HG02623 (cell line): Measurements from ENCODE around the gene IAH1.

ENCODE experiments used
- ATAC-seq: cut with Tn5 transposase; IDR thresholded peaks from one replicate; pipeline ENCODE4 v1.9.1; 2021; ENCODE audit warnings: moderate library complexity; ENCODE audit not compliant: unreplicated experiment

Gene IAH1, protein sequence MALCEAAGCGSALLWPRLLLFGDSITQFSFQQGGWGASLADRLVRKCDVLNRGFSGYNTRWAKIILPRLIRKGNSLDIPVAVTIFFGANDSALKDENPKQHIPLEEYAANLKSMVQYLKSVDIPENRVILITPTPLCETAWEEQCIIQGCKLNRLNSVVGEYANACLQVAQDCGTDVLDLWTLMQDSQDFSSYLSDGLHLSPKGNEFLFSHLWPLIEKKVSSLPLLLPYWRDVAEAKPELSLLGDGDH

DNA sequence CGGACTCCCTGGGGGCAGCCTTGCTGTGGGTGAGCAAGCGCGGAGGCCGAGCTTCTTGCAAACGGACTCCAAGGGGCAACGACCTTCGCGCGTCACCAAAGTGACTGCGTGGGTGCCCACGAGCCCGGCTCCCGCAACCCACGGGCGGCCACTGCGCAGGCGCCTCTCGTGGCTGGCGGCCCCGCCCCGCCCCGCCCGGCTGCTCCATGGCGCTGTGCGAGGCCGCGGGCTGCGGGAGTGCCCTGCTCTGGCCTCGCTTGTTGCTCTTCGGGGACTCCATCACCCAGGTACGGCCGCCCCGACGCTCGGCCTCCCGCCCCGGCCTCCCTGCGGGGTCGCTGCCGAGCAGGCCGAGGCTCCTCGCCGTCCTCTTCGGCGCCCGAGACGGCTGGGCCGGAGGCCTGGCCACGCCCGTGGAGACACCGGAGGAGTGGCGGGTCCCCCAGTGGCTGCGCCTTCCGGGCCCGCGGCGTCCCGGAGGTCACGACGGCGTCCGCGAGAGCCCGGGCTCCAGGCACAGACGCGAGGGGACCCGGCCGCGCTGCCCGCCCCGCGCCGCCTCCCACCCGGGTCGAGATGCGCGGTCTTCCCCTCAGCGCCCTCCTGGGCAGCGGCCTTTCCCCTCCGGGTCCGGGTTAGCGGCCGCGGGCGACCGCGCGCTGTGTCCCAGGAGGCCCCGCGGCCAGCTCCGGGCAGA, at the start of gene IAH1:
TSS of gene IAH1 (plus strand) at position 191 of the 697 bp plus-strand sequence. CDS start at position 207, 16 bp downstream.
- peak; percentile 75 for ATAC-seq

DNA sequence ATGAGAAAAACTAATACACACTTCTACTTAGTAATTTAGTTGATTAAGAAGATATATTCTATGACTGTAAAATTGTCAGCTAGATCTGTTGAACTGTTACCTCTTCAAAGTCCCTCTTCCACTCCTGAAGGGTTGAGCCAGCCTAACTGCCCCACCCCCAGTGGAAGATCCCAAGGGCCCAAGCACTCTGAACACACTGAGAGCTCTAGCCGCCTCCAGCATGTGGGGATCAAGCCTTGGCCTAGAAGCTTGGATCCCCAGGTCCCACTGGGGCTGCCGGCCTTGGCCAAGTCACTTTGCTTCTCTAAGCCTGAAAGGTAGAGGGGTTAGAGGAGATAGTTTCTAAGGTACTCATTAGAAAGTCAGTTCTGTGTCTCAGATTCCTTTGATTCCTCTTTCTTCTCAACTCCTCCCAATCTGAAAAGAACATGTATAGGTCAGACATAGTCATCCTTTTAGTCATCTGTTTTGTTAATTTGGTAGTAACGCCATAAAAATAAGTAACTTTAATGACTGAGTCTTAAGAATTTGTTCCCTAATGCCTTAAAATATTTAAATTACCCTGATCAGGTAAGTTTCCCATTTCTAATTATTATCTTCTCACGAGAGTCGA, 45.3 kb upstream of the IAH1 start:
- no peak for ATAC-seq

DNA sequence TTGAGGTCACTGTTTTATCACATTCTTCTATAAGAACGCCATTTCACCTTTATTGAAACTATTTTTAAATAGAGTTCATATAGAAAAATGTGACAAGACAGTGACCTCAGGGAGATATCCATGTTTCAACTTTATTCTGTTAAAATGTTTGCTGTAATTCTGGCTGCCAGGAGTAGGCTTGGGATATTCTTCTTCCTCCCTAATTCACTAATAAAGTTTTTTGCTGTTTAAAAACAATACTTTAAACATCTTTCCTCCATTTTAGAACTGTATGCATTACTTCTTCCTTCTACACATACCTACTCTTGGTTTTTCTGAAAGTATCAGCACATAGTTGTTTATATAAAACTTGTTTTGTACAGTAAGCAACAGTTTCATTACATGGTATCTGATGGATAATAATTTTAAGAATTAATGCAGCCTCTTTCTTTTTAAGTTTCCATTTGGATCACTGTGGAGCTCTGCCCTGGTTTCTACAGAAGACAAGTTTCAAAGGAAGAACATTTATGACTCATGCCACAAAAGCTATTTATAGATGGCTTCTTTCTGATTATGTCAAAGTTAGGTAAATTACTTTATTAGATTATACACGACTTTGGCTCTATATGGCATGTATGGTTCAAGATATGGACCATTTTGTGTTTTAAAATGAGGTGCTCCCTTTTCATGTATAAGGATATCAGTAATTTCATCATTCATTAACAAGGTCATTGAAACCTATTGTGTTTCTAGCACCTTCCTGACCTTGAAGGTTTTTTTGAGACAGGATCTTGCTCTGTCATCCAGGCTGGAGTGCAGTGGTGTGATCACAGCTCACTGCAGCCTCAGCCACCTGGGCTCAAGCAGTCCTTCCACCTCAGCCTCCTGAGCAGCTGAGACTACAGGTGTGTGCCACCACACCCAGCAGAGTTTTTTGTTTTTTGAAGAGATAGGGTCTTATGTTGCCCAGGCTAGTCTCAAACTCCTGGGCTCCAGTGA, 43.7 kb upstream of the IAH1 start:
- ATAC-seq = no peak

DNA sequence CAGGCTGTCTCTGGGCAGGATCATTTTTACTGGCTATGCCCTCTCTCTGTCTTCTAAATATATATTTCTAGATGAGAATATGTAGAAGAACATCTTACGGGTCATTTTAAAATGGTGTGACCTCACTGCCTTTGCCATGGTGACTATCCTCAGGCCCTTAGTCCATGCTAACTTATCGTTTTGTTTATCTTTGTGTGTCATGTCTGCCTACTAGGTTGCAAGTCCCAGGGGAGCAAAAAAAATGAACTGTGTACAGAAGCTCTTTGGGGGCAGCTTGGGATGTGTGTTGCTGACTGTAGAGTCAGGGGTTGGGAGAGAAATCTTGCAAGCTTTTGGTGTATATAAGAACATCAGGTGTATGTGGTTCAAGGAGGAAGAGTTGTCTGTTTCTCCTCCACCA, 39.9 kb upstream of the IAH1 start:
- no peak for ATAC-seq

DNA sequence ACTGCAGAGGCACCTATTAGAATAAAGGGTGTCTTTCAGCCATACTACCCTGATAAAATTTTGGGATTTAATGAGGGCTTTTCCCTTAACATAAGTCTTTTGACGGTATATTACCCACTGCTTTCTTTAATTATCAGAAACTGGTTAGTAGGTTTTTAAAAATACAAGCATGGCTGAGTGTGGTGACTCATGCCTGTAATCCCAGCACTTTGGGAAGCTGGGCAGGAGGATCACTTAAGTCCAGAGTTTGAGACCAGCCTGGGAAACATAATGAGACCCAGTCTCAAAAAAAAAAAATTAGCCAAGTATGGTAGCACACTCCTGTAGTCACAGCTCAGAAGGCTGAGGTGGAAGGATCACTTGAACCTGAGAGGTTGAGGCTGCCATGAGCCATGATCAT, 34.8 kb upstream of the IAH1 start:
- no peak for ATAC-seq

DNA sequence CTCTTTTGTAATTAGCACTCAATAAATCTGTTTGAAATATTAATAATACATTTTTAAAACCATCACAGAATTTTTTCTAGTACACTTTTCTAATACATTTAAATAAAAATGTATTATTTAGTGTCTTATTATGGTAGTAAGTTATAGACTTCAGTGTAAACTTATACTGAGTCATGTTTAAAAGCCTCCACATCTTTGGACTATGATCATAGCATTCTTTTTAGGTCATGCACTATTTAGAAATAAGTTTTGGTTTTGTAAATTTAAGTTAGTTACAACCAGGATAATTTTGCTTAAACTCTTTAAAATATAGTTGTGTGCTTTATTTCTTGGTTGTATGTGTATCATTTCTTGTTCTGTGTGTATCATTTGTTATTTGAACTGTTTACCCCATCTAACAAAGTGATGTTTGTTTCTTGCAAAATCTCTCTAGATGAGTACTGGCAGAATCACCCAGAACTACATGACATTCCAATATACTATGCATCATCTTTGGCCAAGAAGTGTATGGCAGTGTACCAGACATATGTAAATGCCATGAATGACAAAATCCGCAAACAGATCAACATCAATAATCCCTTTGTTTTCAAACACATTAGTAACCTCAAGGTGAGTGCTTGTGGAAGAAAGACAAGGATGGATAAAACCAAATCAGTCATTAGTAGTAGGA, 34.2 kb upstream of the IAH1 start:
- no peak for ATAC-seq

DNA sequence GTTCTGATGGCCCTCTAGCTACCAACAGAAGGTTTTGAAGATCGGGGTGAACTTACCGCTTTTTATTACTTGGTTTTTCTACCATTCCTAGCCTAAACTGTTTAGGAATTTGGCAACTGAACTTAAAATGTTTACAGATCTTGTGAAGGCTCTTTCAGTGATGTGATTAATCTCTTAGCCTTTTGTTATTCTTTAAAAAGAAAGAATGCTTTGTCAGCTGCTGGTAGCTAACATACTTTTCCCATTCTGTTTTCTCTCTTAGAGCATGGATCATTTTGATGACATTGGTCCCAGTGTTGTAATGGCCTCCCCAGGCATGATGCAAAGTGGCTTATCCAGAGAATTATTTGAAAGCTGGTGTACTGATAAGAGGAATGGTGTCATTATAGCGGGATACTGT, 32.8 kb upstream of the IAH1 start:
- no peak for ATAC-seq

DNA sequence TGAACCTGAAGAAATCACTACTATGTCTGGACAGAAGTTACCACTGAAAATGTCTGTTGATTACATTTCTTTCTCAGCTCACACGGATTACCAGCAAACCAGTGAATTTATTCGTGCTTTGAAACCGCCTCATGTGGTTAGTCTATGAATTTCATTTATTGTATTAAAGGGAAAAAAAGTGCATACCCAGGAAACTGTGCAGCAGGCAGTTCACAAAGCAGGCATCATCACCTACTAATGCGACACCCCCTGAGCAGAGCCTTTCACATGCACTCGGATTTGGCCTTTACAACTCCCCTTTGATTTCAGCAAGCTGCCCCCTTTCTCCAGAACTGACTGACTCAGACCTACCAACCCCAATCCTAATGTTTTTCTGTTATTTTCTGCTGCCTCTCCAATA, 30.8 kb upstream of the IAH1 start:
- no peak for ATAC-seq

DNA sequence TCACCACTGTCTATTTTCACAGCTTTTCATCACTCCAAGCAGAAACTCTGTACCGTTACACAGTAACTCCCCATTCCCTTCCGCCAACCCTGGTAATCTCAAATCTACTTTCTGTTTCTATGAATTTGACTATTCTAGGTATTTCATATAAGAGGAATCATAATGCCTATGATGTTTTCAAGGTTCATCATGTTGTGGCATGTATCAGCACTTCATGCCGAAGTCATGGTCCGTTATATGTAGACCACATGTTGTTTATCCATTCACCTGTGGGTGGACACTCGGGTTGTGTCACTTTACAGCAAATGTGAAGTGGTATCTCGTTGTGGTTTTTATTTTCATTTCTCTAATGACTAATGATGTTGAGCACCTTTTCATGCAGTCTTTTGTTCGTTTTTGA, 29.3 kb upstream of the IAH1 start:
- no peak for ATAC-seq

DNA sequence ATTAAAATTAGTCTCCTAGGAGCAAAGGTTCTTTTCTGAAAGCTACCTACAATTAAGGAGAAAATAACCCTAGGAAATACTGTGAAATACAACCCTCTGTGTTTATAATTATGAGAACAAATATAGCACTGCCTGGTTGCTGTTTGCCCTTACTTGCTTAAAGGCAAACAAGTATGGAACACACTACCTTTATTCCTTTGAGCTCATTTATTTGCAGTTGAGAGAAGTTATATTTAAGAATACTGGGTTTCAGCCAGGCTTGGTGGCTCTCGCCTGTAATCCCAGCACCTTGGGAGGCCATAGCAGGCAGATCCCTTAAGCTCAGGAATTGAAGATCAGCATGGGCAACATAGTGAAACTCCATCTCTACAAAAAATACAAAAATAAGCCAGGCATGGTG, 23.1 kb upstream of the IAH1 start:
- no peak for ATAC-seq

DNA sequence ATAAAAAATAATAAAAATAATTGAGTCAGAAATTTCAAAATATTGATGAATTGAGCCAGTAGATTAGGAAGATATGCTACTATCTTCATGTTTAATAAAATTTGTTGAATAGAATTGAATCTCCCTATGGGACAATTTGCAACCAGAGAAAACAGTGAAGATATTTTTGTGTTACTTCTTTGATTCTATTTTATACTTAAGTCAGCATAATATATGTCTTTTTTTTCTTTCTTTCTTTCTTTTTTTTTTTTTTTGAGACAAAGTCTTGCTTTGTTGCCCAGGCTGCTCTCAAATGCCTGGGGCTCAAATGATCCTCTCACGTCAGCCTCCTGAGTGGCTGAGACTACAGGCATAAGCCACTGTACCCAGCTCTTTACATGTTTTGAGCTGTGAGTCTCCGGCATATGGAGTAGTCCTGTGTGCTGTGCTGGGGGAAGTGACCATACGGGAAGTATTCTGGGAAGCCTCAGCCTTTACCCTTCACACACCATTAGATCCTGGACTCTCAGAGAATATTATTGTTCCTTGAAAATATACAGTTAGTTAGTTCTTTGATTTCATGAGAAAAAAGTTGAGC, 13.8 kb upstream of the IAH1 start:
- ATAC-seq = no peak

DNA sequence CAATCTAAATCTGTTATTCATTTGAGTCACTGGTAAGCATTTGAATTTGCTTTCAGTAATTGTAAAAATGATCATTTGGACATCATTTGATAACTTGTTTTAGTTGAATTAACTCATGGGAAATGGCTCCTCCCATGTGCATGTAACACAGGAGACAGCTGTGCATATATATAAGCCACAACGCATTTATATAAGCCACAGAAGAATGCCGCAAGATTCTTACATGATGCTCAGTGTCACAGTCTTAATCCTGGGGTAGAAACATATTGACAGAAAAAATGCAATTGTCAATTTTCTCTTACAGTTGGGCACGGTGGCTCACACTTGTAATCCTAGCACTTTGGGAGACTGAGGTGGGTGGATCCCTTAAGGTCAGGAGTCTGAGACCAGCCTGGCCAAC, 13.3 kb upstream of the IAH1 start:
- ATAC-seq = no peak

DNA sequence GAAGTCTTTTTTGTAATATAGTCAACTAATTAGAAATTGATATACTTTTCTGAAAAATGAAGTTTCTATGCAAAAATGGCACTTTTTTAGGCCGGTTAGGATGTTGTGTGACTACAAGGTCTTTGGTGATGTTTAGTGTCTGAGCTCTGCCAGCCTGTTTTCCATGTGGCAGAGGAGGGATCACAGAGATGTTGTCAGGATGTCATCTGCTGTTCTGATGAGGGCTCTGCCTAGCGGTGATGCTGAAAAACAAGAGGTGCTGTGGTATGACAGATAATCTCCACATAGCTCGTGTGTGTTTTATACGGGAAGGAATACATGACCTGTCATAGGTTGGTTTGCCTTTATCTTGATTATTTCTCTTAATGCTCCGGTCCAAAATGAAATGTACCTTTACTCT, 12.0 kb upstream of the IAH1 start:
- ATAC-seq = no peak

DNA sequence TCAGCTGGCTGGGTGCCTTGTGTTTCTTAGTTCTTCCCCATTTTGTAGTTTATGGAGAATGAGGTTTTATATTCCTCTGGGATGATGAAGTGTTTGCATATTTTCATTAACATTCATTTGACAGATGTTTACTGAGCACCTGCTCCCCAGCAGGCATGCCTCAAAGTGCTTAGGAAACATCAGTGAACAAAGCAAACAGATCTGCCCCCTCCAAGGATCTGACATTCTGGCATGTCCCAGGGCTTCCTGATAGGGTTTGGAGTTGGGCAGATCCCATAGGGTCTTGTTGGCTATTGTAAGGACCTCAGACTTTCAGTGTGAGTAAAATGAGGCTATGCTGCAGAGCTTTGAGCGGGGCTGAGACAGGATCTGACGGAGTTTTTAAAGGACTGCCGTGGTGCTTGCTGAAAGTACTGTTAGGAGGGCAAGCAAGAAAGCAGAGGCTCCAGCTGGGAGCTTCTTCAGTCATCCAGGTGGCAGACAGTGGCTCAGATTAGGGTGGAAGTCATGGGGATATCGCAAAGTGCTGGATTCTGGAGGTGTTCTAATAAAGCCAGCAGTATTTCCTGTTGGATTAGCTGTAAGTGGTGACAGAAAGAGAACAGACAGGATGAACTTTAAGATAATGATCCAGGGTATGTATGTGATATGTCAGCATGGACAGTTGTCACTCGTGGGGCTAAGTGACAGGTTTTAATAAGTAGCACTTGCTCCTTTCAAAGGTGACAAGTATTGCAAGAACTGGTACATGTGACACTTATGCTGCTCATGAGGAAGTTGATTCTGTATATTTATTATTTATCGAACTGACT, 11.3 kb upstream of the IAH1 start:
- ATAC-seq = no peak

DNA sequence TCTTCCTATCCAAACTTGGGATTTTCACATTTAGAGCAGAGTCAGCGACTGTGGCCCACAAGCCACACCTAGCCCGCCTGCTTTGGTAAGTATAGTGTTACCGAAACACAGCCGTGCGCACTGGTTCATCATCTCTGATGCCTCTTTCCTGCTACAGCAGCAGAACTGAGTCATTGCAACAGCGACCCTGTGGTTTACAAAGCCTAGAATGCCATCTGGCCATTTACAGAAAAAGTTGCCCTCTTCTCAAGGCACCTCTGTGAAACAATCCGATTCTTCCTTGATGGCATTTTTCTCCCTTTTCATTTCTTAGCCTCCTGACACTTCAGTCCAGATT, 10.7 kb upstream of the IAH1 start:
- no peak for ATAC-seq

DNA sequence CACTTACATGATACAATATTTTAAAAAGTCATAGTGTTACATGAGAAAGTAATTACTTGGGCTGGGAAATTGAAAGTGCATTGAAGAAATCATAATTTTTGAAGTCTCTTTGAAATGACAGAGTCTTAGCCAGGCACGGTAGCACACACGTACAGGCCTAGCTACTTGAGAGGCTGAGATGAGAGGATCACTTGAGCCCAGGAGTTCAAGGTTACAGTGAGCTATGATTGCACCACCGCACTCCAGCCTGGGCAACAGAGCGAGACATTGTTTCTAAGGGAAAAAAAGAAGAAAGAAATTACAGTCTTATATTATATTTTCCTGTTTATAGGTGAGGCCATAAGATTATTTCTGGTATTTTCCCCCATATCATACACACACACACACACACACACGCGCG, 9.2 kb upstream of the IAH1 start:
- no peak for ATAC-seq

DNA sequence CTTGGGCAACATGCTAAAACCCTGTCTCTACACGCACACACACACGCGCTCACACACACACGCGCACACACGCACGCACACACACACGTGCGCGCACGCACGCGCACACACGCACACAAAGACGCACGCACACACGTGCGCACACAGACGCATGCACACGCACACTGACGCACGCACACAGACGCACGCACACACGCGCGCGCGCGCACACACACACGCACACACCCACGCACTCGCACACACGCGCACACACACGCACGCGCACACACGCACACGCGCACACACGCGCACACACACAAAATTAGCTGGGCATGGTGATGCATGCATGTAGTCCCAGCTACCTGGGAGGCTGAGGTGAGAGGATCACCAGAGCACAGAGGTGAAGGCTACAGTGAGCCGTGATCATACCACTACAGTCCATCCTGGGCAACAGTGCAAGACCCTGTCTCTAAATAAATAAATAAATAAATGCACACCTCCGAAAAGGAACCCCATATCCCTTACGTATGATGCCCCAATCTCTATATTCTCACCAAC, 8.1 kb upstream of the IAH1 start:
- no peak for ATAC-seq

DNA sequence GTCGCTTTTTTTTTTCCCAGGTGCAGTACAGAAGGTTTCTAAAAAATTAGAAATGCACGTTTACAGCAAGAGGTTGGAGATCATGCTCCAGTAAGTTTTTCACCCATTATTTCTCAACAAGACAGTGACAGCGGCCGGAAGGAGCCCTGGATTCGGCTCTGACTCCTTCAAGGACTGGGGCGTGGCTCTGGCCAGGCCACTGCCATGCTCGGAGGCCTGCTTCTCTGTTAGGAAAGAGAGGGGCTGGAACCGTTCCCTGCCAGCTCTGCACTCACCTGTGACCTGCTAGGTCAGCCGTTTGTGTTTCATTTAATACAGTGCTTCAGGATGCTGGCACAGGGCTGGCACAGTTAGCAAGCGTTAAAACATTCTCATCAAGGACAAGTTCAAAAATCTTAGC, 6.7 kb upstream of the IAH1 start:
- no peak for ATAC-seq

DNA sequence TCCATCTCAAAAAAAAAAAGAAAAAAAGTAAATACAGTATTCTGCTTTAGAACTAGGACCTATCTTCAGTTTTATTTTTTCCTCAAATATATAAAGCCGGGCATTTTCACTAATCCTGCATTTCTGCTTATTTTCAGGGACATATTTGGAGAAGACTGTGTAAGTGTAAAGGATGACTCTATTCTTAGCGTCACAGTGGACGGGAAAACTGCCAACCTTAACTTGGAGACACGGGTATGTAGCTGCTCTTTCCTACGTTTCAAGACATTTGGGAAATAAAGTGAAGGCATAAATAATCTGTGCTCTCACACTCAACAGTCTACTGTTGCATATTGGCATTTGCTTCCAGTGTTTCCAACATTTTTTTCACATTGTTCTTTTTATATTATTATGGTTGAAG, 3.1 kb upstream of the IAH1 start:
- ATAC-seq = no peak
